GM23338 (cell line): ENCODE measurements around the gene ROPN1L. TPM values are rescaled to one million over a fixed set of nuclear protein-coding genes. Genes with fewer than 3 reads are reported as not detected.

Experiments
- ATAC-seq: fragments of 200-7000 bp; cut with Tn5 transposase; 3 replicates; pipeline ENCODE4 v1.9.1; 2020
- DNase-seq: peaks from one replicate; pipeline ENCODE4 v3.0.0-alpha.2; 2015; ENCODE audit warnings: low spot score
- H2AFZ ChIP-seq: fragments of 200-600 bp; sonication (generic); 2 replicates; pipeline ENCODE4 v1.8.0; 2016; ENCODE audit warnings: antibody characterized with exemption, mild to moderate bottlenecking, moderate library complexity
- H3F3A ChIP-seq: fragments of 200-600 bp; sonication (generic); replicated peaks from 2 replicates; pipeline ENCODE4 v1.8.0; 2017; ENCODE audit warnings: antibody characterized with exemption, mixed run types, low read depth
- H3K27ac ChIP-seq: fragments of 200-600 bp; sonication (generic); 2 replicates; pipeline ENCODE4 v1.6.1; 2016; ENCODE audit warnings: low read depth
- H3K27me3 ChIP-seq: fragments of 200-600 bp; sonication (generic); 2 replicates; pipeline ENCODE4 v1.8.0; 2016; ENCODE audit warnings: mild to moderate bottlenecking, mixed run types, moderate library complexity; ENCODE audit not compliant: insufficient read depth
- H3K36me3 ChIP-seq: fragments of 200-600 bp; sonication (generic); 2 replicates; pipeline ENCODE4 v1.8.0; 2016; ENCODE audit warnings: mild to moderate bottlenecking; ENCODE audit not compliant: insufficient read depth
- H3K4me1 ChIP-seq: fragments of 200-600 bp; sonication (generic); 2 replicates; pipeline ENCODE4 v1.8.0; 2016; ENCODE audit warnings: mild to moderate bottlenecking, moderate library complexity; ENCODE audit not compliant: insufficient read depth
- H3K4me2 ChIP-seq: fragments of 200-600 bp; sonication (generic); 2 replicates; pipeline ENCODE4 v1.7.1; 2017; ENCODE audit warnings: mixed run types
- H3K4me3 ChIP-seq: fragments of 200-600 bp; sonication (generic); 2 replicates; pipeline ENCODE4 v1.6.1; 2016; ENCODE audit warnings: mixed run types
- H3K79me2 ChIP-seq: fragments of 200-600 bp; sonication (generic); replicated peaks from 2 replicates; pipeline ENCODE4 v1.8.0; 2017; ENCODE audit warnings: mild to moderate bottlenecking; ENCODE audit not compliant: insufficient read depth
- H3K9me2 ChIP-seq: fragments of 200-600 bp; sonication (generic); 2 replicates; pipeline ENCODE4 v1.8.0; 2017; ENCODE audit not compliant: insufficient read depth
- H4K20me1 ChIP-seq: fragments of 200-600 bp; sonication (generic); replicated peaks from 2 replicates; pipeline ENCODE4 v1.8.0; 2017; ENCODE audit warnings: mild to moderate bottlenecking; ENCODE audit not compliant: insufficient read depth
- H3K27ac Mint-ChIP-seq: 2 replicates; pipeline ENCODE4 v1.8.0; 2020; ENCODE audit warnings: inconsistent platforms, mild to moderate bottlenecking, moderate library complexity, mixed read lengths
- H3K27me3 Mint-ChIP-seq: 3 replicates; pipeline ENCODE4 v1.8.0; 2022; ENCODE audit warnings: low read depth, mild to moderate bottlenecking, moderate library complexity, mixed read lengths, inconsistent platforms; ENCODE audit not compliant: insufficient read depth, poor library complexity
- H3K36me3 Mint-ChIP-seq: 3 replicates; pipeline ENCODE4 v1.8.0; 2021; ENCODE audit warnings: low read depth, mild to moderate bottlenecking, inconsistent platforms, moderate library complexity, mixed read lengths
- H3K4me1 Mint-ChIP-seq: 3 replicates; pipeline ENCODE4 v1.8.0; 2020; ENCODE audit warnings: mild to moderate bottlenecking, inconsistent platforms, mixed read lengths
- H3K4me3 Mint-ChIP-seq: 3 replicates; pipeline ENCODE4 v1.8.0; 2021; ENCODE audit warnings: moderate library complexity, mild to moderate bottlenecking, inconsistent platforms, mixed read lengths
- H3K9me3 Mint-ChIP-seq: 3 replicates; pipeline ENCODE4 v1.8.0; 2020; ENCODE audit warnings: moderate library complexity, mild to moderate bottlenecking, inconsistent platforms, mixed read lengths
- JUNB ChIP-seq: IDR thresholded peaks from one replicate; pipeline ENCODE4 v1.6.1; 2016; ENCODE audit warnings: antibody characterized with exemption; ENCODE audit not compliant: unreplicated experiment
- STAT1 ChIP-seq: IDR thresholded peaks from one replicate; pipeline ENCODE4 v1.6.1; 2016; ENCODE audit warnings: antibody characterized with exemption; ENCODE audit not compliant: unreplicated experiment
- ZNF114 ChIP-seq: fragments of 250-450 bp; sonication (Bioruptor Pico); IDR thresholded peaks from 2 replicates; pipeline ENCODE4 v1.5.0; 2020; ENCODE audit warnings: mild to moderate bottlenecking, moderate library complexity
- polyA plus RNA-seq: library from polyadenylated mRNA; unstranded; fragments of >200 nt; fragmentation: Nextera tagmentation; extraction: Ambion mirVana; gene quantifications from 2 replicates; pipeline ENCODE4 v1.2.1, GENCODE V29; 2016
- total RNA-seq: library from RNA; depleted of rRNA; stranded (reverse); fragments of >200 nt; shearing (Covaris generic); gene quantifications from 2 replicates; pipeline ENCODE4 v1.2.3, GENCODE V29; 2014
- TF ChIP-seq, protein P1 (sequence below): IDR thresholded peaks from 2 replicates; pipeline ENCODE4 v1.6.1; 2016; ENCODE audit warnings: antibody characterized with exemption
- TF ChIP-seq, protein P2 (sequence below): fragments of 250-450 bp; sonication (Bioruptor Pico); IDR thresholded peaks from 2 replicates; pipeline ENCODE4 v1.5.0; 2020; ENCODE audit warnings: mild to moderate bottlenecking, moderate library complexity

Gene ROPN1L
- total and polyA plus RNA-seq, 2 experiments from 2014 or later: 0.57 TPM; not detected in 1

DNA sequence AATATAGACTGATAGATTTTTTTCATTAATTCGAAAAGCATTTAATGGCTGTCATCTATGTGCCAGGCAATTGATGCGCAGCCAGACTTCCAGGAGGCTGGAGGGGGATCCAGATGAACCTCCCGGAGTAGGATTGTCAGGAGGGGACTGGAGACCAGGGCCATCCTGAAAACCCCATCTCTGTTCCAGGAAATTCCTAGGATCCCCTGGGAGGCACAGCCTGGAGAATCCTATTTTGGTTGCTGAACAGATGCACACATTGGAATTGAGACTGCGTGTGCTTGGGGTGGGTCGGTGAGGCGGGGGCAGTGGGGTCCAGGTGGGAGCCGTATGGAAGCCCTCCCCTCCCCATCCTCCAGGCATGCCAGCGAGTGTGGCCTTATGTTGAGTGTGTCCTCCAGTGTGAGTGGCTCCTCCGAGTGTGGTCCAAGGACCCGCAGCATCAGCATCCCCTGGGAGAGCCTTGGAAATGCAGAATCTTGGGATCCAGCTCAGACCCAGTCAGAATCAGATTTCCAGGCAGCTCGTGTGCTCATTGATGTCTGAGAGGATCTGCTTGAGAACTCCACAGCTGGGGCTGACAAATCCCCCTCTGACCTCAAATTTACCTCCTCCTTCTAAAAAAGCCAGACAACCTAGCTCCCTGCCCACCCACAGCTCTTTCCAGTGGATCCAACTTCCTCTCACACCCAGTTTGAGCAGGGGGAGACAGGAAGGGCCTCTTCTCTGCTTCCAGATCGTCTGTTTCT lies 38.7 kb downstream of the ROPN1L start:
- no peak overlapping the region for H3K4me3 Mint-ChIP-seq
- peaks cover 12% of the 10 kb centered on the region for H3K4me1 ChIP-seq

More for the DNA sequence above, 38.7 kb downstream of the ROPN1L start:
- no peak for ATAC-seq
- Histone ChIP-seq H2AFZ (0 out of 2 replicates have a peak overlapping the region, but pooled peaks have one; percentile 32), H3K36me3 (no peaks in the 10 kb centered on the region), H3K79me2 (no peaks in the 10 kb centered on the region), H3K27me3 (no peaks in the 10 kb centered on the region), H4K20me1 (no peaks in the 10 kb centered on the region), H3F3A (no peaks in the 10 kb centered on the region), H3K27ac (no peak overlapping the region), H3K4me2 (peak overlapping the region; percentile 55; the same call in 1 of the 2 replicates), H3K9me2 (no peaks in the 10 kb centered on the region), H3K4me3 (no peak overlapping the region)
- H3K36me3 Mint-ChIP-seq: no peaks in the 10 kb centered on the region; the same call in 2 of the 3 replicates
- no peak for DNase-seq
- H3K4me1 Mint-ChIP-seq: peaks cover 30% of the 10 kb centered on the region
- H3K27ac Mint-ChIP-seq: no peak overlapping the region
- TF ChIP-seq, protein P1, sequence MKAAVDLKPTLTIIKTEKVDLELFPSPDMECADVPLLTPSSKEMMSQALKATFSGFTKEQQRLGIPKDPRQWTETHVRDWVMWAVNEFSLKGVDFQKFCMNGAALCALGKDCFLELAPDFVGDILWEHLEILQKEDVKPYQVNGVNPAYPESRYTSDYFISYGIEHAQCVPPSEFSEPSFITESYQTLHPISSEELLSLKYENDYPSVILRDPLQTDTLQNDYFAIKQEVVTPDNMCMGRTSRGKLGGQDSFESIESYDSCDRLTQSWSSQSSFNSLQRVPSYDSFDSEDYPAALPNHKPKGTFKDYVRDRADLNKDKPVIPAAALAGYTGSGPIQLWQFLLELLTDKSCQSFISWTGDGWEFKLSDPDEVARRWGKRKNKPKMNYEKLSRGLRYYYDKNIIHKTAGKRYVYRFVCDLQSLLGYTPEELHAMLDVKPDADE: no peak
- TF ChIP-seq ZNF114 (CRISPR knock-in tag) (no peak), STAT1 (no peak), JUNB (no peak)
- TF ChIP-seq, protein P2, sequence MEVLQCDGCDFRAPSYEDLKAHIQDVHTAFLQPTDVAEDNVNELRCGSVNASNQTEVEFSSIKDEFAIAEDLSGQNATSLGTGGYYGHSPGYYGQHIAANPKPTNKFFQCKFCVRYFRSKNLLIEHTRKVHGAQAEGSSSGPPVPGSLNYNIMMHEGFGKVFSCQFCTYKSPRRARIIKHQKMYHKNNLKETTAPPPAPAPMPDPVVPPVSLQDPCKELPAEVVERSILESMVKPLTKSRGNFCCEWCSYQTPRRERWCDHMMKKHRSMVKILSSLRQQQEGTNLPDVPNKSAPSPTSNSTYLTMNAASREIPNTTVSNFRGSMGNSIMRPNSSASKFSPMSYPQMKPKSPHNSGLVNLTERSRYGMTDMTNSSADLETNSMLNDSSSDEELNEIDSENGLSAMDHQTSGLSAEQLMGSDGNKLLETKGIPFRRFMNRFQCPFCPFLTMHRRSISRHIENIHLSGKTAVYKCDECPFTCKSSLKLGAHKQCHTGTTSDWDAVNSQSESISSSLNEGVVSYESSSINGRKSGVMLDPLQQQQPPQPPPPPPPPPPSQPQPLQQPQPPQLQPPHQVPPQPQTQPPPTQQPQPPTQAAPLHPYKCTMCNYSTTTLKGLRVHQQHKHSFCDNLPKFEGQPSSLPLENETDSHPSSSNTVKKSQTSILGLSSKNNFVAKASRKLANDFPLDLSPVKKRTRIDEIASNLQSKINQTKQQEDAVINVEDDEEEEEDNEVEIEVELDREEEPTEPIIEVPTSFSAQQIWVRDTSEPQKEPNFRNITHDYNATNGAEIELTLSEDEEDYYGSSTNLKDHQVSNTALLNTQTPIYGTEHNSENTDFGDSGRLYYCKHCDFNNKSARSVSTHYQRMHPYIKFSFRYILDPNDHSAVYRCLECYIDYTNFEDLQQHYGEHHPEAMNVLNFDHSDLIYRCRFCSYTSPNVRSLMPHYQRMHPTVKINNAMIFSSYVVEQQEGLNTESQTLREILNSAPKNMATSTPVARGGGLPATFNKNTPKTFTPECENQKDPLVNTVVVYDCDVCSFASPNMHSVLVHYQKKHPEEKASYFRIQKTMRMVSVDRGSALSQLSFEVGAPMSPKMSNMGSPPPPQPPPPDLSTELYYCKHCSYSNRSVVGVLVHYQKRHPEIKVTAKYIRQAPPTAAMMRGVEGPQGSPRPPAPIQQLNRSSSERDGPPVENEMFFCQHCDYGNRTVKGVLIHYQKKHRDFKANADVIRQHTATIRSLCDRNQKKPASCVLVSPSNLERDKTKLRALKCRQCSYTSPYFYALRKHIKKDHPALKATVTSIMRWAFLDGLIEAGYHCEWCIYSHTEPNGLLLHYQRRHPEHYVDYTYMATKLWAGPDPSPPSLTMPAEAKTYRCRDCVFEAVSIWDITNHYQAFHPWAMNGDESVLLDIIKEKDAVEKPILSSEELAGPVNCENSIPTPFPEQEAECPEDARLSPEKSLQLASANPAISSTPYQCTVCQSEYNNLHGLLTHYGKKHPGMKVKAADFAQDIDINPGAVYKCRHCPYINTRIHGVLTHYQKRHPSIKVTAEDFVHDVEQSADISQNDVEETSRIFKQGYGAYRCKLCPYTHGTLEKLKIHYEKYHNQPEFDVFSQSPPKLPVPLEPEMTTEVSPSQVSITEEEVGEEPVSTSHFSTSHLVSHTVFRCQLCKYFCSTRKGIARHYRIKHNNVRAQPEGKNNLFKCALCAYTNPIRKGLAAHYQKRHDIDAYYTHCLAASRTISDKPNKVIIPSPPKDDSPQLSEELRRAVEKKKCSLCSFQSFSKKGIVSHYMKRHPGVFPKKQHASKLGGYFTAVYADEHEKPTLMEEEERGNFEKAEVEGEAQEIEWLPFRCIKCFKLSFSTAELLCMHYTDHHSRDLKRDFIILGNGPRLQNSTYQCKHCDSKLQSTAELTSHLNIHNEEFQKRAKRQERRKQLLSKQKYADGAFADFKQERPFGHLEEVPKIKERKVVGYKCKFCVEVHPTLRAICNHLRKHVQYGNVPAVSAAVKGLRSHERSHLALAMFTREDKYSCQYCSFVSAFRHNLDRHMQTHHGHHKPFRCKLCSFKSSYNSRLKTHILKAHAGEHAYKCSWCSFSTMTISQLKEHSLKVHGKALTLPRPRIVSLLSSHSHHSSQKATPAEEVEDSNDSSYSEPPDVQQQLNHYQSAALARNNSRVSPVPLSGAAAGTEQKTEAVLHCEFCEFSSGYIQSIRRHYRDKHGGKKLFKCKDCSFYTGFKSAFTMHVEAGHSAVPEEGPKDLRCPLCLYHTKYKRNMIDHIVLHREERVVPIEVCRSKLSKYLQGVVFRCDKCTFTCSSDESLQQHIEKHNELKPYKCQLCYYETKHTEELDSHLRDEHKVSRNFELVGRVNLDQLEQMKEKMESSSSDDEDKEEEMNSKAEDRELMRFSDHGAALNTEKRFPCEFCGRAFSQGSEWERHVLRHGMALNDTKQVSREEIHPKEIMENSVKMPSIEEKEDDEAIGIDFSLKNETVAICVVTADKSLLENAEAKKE (CRISPR knock-in tag): no peak
- H3K27me3 Mint-ChIP-seq: peaks cover 8% of the 10 kb centered on the region
- no peaks in the 10 kb centered on the region for H3K9me3 Mint-ChIP-seq
